GM19455 (cell line): ENCODE measurements around the gene BTBD16.

Experiments used
- ATAC-seq: cut with Tn5 transposase; IDR thresholded peaks from one replicate; pipeline ENCODE4 v1.9.1; 2021; ENCODE audit not compliant: unreplicated experiment

Gene BTBD16

GRCh38 chr10:122338609-122339441 is 67.7 kb downstream of the BTBD16 start:
- ATAC-seq = no peak

- ATAC-seq = no peak
Observed at GRCh38 chr10:122341141-122341810, 70.2 kb downstream of the BTBD16 start.

GRCh38 chr10:122342293-122343134 is 71.4 kb downstream of the BTBD16 start:
- no peak for ATAC-seq

GRCh38 chr10:122343135-122343800 is 72.2 kb downstream of the BTBD16 start:
- ATAC-seq = no peak

- no peak for ATAC-seq
Observed at GRCh38 chr10:122343936-122344335, 72.8 kb downstream of the BTBD16 start.

GRCh38 chr10:122344741-122345258 is 73.7 kb downstream of the BTBD16 start:
- no peak for ATAC-seq

- ATAC-seq = no peak
Observed at GRCh38 chr10:122346326-122346950, 75.3 kb downstream of the BTBD16 start.

- no peak for ATAC-seq
Observed at GRCh38 chr10:122347170-122347841, 76.2 kb downstream of the BTBD16 start.

- ATAC-seq = no peak
Observed at GRCh38 chr10:122348512-122348911, 77.4 kb downstream of the BTBD16 start.

GRCh38 chr10:122348935-122349361 is 77.9 kb downstream of the BTBD16 start:
- no peak for ATAC-seq

GRCh38 chr10:122349758-122350369 is 78.8 kb downstream of the BTBD16 start:
- ATAC-seq = no peak

GRCh38 chr10:122350893-122351292 is 79.8 kb downstream of the BTBD16 start:
- ATAC-seq = no peak

GRCh38 chr10:122352817-122353525 is 81.9 kb downstream of the BTBD16 start:
- ATAC-seq = no peak

GRCh38 chr10:122354383-122354782 is 83.3 kb downstream of the BTBD16 start:
- ATAC-seq = no peak

GRCh38 chr10:122357685-122358084 is 86.6 kb downstream of the BTBD16 start:
- no peak for ATAC-seq

- no peak for ATAC-seq
Observed at GRCh38 chr10:122359621-122360020, 88.5 kb downstream of the BTBD16 start.

GRCh38 chr10:122361046-122361445 is 90.0 kb downstream of the BTBD16 start:
- no peak for ATAC-seq

GRCh38 chr10:122362031-122362592 is 91.0 kb downstream of the BTBD16 start:
- ATAC-seq = no peak
